ENCODE data around the gene CNGB1.

The CNGB1 gene

GRCh38 chr16:57895081-57895547 is 75.8 kb downstream of the CNGB1 start:
- peak in 1 of 10 donors; percentile 1 for DNase-seq
- intact Hi-C loops (cut with DNase I) = loop anchor here (5.0 kb wide), 1 partner anchor 227 kb away; no protein-coding TSS in a partner anchor

GRCh38 chr16:57894390-57895080 is 76.4 kb downstream of the CNGB1 start:
- intact Hi-C loops (cut with DNase I) = loop anchor here (5.0 kb wide), 1 partner anchor 228 kb away; no protein-coding TSS in a partner anchor
- peak in 1 of 10 donors; percentile 3 for DNase-seq

GRCh38 chr16:57893559-57894389 is 77.2 kb downstream of the CNGB1 start:
- DNase-seq = peak in 1 of 10 donors; percentile 20
- intact Hi-C loops (cut with DNase I) = no loop called here

GRCh38 chr16:57893217-57893558 is 77.7 kb downstream of the CNGB1 start:
- intact Hi-C loops (cut with DNase I) = no loop called here
- peak in 1 of 10 donors; percentile 4 for DNase-seq

- DNase-seq = peak in 4 of 10 donors; percentile 22 to 88 (median 36)
- intact Hi-C loops (cut with DNase I) = no loop called here
Measured at GRCh38 chr16:57892447-57893096, 78.4 kb downstream of the CNGB1 start.

- peak in 1 of 10 donors; percentile 29 for DNase-seq
- intact Hi-C loops (cut with DNase I) = no loop called here
Measured at GRCh38 chr16:57892041-57892440, 78.9 kb downstream of the CNGB1 start.

GRCh38 chr16:57890752-57891111 is 80.2 kb downstream of the CNGB1 start:
- DNase-seq = peak in 1 of 10 donors; percentile 43
- intact Hi-C loops (cut with DNase I) = no loop called here

- DNase-seq = peak in 1 of 10 donors; percentile 58
- intact Hi-C loops (cut with DNase I) = no loop called here
Measured at GRCh38 chr16:57889960-57890751, 80.8 kb downstream of the CNGB1 start.

GRCh38 chr16:57889522-57889921 is 81.4 kb downstream of the CNGB1 start:
- intact Hi-C loops (cut with DNase I) = no loop called here
- no peak for DNase-seq

GRCh38 chr16:57889111-57889510 is 81.8 kb downstream of the CNGB1 start:
- DNase-seq = peak in 1 of 10 donors; percentile 51
- intact Hi-C loops (cut with DNase I) = no loop called here

GRCh38 chr16:57888128-57888527 is 82.8 kb downstream of the CNGB1 start:
- intact Hi-C loops (cut with DNase I) = no loop called here
- DNase-seq = no peak

GRCh38 chr16:57887711-57888110 is 83.2 kb downstream of the CNGB1 start:
- intact Hi-C loops (cut with DNase I) = no loop called here
- DNase-seq = peak in 1 of 10 donors; percentile 14

GRCh38 chr16:57886427-57886826 is 84.5 kb downstream of the CNGB1 start:
- intact Hi-C loops (cut with DNase I) = no loop called here
- peak in 1 of 10 donors; percentile 5 for DNase-seq

- DNase-seq = peak in 1 of 10 donors; percentile 74
- intact Hi-C loops (cut with DNase I) = no loop called here
Measured at GRCh38 chr16:57884655-57885133, 86.2 kb downstream of the CNGB1 start.

GRCh38 chr16:57883953-57884654 is 86.8 kb downstream of the CNGB1 start:
- DNase-seq = peak in 2 of 10 donors; percentile 61 to 82
- intact Hi-C loops (cut with DNase I) = no loop called here

GRCh38 chr16:57883480-57883879 is 87.4 kb downstream of the CNGB1 start:
- peak in 1 of 10 donors; percentile 31 for DNase-seq
- intact Hi-C loops (cut with DNase I) = no loop called here

GRCh38 chr16:57882792-57883191 is 88.1 kb downstream of the CNGB1 start:
- intact Hi-C loops (cut with DNase I) = no loop called here
- DNase-seq = peak in 1 of 10 donors; percentile 34

GRCh38 chr16:57882206-57882605 is 88.7 kb downstream of the CNGB1 start:
- intact Hi-C loops (cut with DNase I) = no loop called here
- DNase-seq = no peak

- intact Hi-C loops (cut with DNase I) = loop anchor here (10.0 kb wide), 1 partner anchor 304 kb away; no protein-coding TSS in a partner anchor
- no peak for DNase-seq
Measured at GRCh38 chr16:57878586-57878985, 92.3 kb downstream of the CNGB1 start.

Measured in posterior cingulate gyrus (tissue), 11 donors.